GM12865 (cell line): ENCODE data around the gene FASTK.

ENCODE experiments used
- DNase-seq: peaks from one replicate; pipeline ENCODE4 v3.0.0; 2010; ENCODE audit warnings: low read depth
- H3K4me3 ChIP-seq: 2 replicates; pipeline ENCODE4 v1.5.1; 2011; ENCODE audit warnings: mild to moderate bottlenecking, low read depth, low read length, control low read depth
- TF ChIP-seq, protein P1 (sequence below): IDR thresholded peaks from 2 replicates; pipeline ENCODE4 v1.5.1; 2011; ENCODE audit warnings: low read length, control low read depth, low read depth, inconsistent platforms; ENCODE audit not compliant: insufficient read depth; ENCODE audit errors: missing control alignments

Gene FASTK, protein sequence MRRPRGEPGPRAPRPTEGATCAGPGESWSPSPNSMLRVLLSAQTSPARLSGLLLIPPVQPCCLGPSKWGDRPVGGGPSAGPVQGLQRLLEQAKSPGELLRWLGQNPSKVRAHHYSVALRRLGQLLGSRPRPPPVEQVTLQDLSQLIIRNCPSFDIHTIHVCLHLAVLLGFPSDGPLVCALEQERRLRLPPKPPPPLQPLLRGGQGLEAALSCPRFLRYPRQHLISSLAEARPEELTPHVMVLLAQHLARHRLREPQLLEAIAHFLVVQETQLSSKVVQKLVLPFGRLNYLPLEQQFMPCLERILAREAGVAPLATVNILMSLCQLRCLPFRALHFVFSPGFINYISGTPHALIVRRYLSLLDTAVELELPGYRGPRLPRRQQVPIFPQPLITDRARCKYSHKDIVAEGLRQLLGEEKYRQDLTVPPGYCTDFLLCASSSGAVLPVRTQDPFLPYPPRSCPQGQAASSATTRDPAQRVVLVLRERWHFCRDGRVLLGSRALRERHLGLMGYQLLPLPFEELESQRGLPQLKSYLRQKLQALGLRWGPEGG

DNA sequence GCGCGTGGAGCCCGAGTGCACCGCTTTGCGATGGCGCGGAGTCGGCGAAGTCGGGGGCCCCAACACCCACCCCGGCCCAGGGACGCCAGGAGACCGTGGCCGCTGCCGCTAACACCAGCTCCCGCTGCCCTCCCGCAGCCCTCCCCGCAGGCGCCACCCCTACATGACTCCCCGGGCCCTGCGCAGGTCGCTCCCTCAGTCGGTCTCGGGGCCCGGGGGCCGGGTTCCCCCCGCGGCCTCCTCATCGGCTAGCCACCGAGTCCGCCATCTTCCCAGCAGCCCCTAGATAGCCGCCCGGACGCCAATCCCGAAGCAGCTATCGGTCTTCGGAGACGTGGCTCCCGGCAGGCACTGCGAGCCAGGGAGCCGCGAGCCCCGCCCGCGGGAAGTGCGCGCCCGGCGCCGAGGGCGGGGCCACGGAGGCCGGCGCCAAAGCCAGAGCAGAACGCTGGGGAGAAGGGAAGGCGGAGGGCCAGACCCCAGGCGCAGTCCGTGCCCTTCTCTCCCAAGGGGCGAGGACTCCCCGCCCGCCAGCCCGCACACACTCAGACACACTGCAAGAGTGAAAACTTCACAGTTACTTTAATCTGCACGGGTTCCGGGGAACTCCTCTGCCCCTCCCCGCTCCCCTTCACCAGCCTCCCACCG is at the start of gene FASTK:
Gene FASTK (minus strand): TSS at position 288 of the 648 bp plus-strand sequence. CDS start 43 bp downstream, at position 245.
- peak; percentile 93 for DNase-seq
- H3K4me3 ChIP-seq: peak within 1 kb of the TSS; percentile 61
- TF ChIP-seq, protein P1, sequence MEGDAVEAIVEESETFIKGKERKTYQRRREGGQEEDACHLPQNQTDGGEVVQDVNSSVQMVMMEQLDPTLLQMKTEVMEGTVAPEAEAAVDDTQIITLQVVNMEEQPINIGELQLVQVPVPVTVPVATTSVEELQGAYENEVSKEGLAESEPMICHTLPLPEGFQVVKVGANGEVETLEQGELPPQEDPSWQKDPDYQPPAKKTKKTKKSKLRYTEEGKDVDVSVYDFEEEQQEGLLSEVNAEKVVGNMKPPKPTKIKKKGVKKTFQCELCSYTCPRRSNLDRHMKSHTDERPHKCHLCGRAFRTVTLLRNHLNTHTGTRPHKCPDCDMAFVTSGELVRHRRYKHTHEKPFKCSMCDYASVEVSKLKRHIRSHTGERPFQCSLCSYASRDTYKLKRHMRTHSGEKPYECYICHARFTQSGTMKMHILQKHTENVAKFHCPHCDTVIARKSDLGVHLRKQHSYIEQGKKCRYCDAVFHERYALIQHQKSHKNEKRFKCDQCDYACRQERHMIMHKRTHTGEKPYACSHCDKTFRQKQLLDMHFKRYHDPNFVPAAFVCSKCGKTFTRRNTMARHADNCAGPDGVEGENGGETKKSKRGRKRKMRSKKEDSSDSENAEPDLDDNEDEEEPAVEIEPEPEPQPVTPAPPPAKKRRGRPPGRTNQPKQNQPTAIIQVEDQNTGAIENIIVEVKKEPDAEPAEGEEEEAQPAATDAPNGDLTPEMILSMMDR: no peak

DNA sequence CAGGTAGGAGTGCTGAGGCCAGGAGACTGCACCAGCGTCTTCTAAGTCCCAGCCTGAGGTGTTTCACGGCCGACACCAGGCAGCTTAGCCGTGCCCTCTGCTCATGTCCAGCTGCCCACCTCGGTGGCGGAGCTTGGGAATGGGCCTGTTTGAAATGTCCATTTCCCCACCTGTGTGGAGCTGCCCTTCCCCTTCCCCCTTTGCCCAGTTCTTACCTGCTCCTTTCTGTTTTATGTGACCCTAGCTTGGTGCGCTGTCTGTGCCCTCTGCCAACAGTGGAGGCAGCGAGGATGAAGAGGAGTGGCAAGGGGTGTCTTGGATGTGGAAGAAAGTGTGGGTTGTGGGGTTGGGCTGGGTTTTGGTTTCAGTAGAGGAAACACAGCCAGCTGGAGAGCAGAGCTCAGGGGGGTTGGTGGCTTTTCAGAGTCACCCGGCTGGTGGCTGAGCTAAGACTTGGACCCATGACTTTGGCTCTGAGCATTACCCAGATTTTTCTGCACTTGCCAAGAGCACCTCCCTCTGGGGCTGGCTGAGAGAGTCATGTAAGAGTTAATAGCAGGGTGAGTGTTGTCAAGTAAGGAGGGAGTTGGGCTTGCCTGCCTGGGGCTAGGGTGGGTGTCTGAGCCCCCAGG is 49.5 kb upstream of the FASTK start:
- no peak overlapping the region for H3K4me3 ChIP-seq
- no peak for DNase-seq
- TF ChIP-seq, protein P1: no peak

DNA sequence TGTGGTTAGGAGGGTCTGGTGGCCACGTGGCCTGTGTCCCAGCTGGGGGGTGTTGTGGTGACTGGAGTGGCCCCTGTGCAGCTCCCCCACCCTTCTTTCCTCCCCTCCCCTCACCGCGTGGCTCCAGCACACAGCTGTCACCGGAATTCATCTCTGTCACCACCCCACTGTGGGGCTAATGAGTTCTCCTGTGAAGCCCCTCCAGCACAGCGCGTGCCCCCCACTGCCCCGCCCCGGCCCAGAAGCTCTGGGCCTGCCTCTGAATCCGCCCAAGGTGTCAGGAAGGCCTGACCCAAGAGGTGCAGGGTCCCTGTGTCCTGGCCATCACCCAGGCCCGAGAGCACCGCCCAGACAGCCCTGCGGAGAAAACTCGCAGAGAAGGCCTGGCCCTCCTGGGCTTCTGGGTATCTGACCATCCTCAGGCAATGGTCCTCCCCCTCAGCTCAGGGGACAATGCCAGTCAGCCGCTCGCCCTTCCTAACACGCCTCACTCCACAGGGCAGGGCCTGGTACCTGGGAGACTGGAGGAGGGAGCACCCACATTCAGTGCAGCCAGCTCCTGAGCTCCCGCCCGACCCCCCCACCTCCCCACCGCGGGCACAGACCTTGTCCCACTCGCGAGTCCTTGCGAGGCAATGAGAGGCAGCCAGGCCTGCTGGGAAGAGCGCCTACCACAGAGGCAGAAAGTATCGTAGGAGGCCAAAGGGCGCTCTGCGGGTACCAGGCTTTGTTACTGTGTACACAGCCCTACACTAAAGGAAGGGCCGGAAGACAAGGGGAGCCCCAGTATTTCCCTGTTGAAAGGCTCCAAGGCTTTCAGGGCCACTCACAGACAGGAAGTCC is 48.7 kb upstream of the FASTK start:
- TF ChIP-seq, protein P1: no peak
- no peak overlapping the region for H3K4me3 ChIP-seq
- DNase-seq: no peak

DNA sequence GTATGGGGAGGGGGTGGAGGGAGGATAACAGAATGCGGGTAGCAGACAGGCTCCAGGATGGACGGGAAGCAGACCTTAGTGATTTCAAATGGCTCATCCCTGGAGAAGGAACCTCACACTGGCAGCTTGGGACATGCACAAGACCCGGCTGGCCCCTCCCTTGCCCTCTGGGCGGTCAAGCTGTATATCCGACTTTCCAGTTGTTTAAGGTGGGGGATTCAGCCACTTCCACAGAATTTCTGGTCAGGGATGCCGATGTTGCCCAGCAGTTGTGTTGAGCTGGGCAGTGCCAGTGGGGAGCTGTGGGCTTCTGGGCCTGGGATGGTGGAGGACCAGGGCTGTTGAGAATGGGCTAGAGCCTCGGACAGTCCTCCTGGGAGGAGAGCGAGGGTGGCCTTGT is 48.1 kb upstream of the FASTK start:
- no peak overlapping the region for H3K4me3 ChIP-seq
- TF ChIP-seq, protein P1: no peak
- DNase-seq: no peak

DNA sequence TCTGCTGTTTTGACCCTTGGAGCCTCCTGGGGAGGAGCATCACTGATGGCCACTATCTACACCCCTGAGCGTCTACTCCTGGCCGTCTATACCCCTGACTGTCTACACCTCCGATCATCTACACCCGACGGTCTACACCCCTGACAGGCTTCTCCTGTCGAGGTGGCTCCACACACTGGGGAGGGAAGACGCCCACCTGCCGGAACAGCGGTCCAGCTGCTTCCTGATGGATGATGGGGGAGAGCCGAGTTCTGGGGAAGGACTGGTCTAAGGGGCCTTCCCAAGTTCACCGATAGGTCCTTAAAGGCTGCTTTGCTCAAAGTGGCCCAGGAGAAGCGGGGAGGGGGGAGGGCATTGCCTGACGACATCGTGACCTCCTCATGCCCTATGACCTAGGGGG is 47.5 kb upstream of the FASTK start:
- H3K4me3 ChIP-seq: no peak overlapping the region
- DNase-seq: no peak
- TF ChIP-seq, protein P1: no peak

DNA sequence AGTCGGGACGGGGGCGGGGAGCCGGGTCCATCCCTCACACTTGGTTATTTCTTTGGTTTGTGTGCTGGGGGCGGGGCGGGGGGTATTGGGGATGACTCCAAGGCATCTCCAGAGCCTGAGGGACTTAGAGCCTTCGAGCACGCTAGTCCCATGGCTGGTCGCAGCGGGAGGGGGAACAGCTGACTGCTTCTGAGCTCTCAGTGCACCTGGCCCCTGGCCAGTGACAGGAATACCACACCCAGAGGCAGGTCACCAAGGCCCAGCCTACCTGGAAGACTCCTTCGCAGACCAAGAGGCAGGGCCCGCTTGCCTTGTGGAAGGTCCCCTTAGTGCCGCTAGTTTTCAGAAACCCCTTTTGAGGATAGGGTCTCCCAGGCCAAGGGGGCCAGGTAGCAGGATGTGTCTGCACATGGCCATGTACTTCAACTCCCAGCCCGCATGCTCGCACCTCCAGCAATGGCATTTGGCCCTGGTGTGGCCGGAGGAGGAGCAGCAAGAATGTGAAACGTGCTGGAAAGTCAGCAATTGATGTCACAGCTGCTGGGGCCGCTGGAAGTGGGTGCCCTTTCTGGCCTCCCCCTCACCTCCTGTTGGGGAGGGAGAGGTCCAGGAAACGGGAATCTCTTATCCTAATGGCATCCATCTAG is 46.0 kb upstream of the FASTK start:
- no peak overlapping the region for H3K4me3 ChIP-seq
- no peak for DNase-seq
- TF ChIP-seq, protein P1: no peak
